Urothelium cell line (cell line): ENCODE results near the gene SLC46A1.

Source experiments
- DNase-seq: peaks from one replicate; pipeline ENCODE4 v3.0.0; 2011; ENCODE audit warnings: low spot score, mixed read lengths
- FAIRE-seq: peaks from 2 replicates; lab custom pipeline; 2011; peaks lifted over from hg19 to GRCh38; lab: Jason Lieb, UNC

Gene SLC46A1

GRCh38 chr17:28385037-28385400, 21.0 kb downstream of the SLC46A1 start:
- no peak for FAIRE-seq

GRCh38 chr17:28384281-28385036, 21.6 kb downstream of the SLC46A1 start:
- DNase-seq (no peak), FAIRE-seq (no peak)

More at GRCh38 chr17:28385037-28385400, 21.0 kb downstream of the SLC46A1 start:
- DNase-seq = no peak

- FAIRE-seq (no peak), DNase-seq (no peak)
Observed at GRCh38 chr17:28381141-28381825, 24.7 kb downstream of the SLC46A1 start.

- DNase-seq (peak; percentile 29), FAIRE-seq (no peak)
Observed at GRCh38 chr17:28379814-28380801, 25.9 kb downstream of the SLC46A1 start.

- FAIRE-seq (no peak), DNase-seq (no peak)
Observed at GRCh38 chr17:28372945-28373274, 33.1 kb downstream of the SLC46A1 start.

DNA sequence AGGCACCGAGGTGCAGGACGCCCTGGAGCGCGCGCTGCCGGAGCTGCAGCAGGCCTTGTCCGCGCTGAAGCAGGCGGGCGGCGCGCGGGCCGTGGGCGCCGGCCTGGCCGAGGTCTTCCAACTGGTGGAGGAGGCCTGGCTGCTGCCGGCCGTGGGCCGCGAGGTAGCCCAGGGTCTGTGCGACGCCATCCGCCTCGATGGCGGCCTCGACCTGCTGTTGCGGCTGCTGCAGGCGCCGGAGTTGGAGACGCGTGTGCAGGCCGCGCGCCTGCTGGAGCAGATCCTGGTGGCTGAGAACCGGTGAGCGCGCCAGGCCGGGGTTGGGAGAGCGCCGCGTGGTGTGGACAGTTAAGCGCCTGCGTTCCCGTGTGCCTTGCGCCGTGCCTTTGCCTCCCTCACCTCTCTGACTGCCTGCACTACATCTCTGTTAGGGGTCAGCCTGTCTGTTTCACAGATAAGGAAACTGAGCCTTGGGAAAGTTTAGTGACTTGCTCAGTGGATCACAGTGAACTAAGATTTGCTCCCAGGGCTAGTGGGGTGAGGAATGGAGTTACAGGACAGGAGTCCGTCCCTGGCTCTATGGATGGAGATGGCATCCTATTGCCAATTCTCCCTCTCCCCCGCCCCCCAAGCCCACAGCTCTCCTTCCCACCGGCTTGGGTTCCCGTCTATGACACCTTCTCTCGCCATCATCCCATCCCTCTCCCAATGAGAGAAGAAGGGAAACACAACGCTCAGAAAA, 33.6 kb downstream of the SLC46A1 start:
- FAIRE-seq = no peak

DNA sequence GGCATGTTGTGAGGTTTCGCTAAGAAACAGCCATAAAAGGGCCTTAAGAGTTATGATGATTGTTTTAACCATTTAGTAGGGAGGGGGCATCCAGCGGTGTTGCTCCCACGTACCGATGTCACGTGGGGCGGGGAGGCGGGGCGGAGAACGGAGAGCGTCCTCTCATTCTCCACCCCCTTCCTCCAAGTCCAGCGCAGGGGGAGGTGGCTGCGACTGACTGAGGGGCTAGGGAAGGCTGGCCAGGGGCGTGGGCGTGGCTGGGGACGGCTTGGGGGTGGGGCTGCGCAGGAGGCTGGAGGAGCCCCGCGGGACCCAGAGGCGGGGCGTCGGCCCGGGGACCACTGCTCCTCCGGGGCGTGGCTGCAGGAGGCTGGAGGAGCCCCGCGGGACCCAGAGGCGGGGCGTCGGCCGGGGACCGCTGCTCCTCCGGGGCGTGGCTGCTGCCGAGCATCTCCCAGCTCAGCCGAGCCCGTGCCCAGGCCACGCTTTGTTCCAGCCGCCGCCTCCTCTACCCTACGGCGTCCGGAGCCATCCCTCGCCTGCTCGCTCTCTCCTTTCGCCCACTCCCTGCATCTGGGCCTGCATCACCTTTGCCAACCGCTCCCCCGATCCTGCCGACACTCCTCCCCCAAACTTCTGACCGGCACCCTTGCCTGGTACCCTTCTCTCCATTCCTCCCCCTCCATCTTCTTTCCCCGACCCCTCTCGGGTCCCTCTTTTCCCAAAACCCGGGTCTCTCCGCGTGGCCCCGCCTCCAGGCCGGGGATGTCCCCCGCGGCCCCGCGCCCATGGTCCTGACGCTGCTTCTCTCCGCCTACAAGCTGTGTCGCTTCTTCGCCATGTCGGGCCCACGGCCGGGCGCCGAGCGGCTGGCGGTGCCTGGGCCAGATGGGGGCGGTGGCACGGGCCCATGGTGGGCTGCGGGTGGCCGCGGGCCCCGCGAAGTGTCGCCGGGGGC, 34.5 kb downstream of the SLC46A1 start, which contains the start of gene SARM1:
Gene SARM1, plus strand, starts transcription at position 450 of the 958 bp plus-strand sequence. Its CDS starts 339 bp downstream, at position 789.
- DNase-seq (peak; percentile 79), FAIRE-seq (no peak)

More for the DNA sequence above, 33.6 kb downstream of the SLC46A1 start:
- no peak for DNase-seq

DNA sequence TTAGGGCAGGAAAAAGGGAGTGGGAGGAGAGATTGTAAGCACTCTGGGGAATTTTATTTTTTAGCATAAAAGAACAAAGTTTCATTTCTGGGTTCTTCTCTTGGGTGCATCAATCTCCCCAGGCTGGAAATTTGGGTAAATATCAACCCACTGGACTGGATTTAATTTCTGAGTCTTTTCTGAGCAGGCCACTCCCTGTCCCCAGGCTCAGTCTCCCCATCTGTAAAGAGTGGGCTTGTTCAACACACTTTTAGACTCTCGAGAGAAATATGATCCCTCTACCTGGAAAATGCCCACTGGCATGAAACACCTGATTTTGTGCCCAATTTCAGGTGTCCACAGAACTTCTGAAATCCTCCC, 35.3 kb downstream of the SLC46A1 start:
- FAIRE-seq = no peak

DNA sequence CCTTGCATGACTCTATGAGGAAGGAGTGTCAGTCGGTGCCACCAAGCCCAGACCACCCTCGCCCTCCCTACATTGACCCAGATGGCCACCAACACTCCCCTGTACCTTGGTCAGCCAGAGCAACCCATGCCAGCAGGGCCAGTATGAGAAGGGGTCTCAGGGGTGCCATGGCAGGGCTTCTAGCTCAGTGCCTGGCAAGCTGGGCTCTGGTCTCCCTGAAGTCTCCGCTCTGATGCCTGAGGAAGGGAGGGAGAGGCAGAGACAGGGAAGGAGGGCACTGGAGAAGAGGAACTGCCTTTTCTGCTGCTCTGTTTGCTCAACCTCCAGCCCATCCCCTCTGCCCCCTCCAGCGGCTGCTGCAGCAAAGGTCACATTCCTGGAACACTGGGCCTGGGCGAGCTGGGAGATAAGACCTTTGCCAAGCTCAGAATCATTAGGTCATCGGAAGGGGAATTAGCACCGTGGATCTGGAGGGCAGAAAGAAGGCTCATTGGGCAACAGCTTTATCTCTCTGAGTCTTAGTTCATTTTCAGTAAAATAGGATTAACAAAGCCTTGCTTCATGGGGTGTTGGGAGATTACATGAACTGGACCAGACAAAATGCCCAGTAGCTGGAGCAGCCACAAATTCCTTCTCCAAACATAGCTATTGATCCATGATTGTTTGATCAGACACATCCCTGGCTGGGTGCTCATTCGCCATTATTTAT, 35.8 kb downstream of the SLC46A1 start, which contains the start of gene VTN:
Gene VTN, minus strand, starts transcription at position 273 of the 709 bp plus-strand sequence. Its CDS starts 104 bp downstream, at position 169.
- FAIRE-seq (no peak), DNase-seq (no peak)

More for the DNA sequence above, 35.3 kb downstream of the SLC46A1 start:
- no peak for DNase-seq

DNA sequence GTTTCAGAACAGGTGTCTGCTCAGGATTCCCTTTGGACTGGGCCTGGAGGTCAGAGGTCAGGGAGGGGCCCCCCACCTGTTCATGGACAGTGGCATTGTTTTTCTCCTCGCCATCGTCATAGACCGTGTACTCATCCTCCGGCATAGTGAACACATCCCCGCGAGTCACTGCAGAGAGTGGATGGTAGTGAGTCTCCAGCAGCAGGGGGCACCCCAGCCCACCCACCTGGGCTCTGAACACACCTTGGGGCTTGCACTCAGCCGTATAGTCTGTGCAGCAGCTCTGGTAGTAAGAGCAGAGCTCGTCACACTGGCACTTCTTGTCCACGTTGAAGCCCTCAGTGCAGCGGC, 36.4 kb downstream of the SLC46A1 start:
- FAIRE-seq (no peak), DNase-seq (no peak)

DNA sequence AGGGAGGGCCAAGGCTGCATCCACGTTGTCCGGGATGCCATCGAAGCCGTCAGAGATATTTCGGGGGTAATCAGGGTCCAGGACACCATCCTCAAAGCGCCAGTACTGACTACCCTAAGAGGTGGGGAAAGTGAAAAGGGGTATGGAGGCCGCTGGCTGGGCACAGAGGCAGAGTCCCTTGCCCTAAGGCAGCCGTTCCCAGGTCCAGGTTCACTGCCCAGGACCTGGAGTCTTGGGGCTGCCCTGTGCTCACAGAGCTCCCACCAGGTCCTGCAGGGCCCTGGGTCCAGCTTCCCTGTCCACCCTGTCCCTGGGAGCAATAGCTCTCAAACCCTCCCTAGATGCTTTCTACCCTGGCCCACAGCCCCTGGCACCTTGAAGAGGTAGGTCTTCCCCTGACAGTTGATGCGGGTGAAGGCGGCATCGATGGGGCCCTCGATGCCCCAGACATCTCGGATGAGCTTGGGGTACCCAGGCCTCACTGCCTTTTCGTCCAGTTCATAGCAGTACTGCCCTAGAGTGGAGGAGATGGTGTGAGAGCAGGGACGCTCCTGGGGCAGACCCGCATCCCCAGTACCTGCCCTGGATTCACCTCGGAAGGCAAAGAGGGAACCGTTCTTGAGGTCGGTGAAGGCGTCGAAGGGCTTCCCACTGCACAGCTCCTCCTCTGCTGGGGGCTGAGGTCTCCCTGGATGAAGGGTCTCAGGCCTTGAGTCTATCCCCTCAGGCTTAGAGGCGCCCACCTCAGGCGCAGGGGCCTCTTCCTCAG, 36.9 kb downstream of the SLC46A1 start:
- FAIRE-seq = no peak
- no peak for DNase-seq

DNA sequence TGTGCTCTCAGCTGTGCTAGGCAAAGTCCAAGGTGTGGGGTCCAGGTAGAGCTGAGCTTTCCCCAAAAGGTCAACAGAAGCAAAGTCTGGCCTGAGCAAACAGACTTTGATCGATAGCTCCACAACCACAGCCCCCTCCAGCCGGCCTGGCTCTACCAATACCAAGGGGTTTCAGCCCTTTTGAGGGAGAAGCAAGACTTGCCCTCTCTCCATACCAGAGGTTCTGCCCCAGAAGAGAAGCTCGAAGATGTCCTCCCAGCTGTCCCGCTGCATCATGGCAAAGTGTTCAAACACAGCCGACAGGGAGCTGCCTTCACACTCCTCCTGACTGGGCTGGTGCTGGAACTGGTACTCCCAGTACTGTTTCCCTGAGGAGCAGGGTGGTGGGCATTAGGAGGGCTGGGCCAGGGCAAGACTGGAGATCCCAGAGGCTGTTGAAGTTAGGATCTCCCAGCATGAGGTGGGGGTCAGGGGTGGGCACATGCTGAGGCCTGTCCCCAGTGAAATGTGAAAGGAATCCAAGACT, 37.6 kb downstream of the SLC46A1 start:
- FAIRE-seq = no peak
- DNase-seq = no peak

DNA sequence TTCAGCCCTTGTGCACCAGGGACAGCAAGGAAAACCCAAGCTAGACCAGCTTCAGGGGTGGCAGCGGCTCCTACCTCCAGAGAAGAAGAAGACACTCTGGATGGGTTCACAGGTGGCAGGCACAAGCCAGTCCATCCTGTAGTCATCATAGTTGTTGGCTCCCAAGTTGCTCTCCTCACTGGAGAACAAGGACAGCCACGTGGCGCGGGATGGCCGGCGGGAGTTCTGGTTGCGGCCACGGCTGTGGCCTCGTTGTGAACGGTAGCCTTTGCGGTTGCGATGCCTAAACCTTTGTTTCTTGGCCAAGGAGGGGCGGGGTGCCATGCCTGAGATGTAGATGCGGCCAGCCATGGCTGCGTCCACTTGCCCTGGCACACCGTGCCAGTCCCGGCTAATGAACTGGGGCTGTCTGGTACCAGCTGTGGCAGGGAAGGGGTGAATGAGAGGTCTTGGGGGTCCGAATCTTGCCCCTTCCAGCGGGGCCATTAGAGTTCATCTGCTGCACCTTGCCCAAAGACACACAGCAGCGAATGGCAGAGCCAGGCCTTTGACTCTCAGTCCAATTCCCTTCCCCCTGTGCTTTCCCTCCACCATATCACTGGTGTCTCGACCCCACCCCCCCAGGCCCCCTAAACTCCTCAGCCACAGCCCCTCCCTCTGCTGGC, 38.2 kb downstream of the SLC46A1 start:
- DNase-seq (no peak), FAIRE-seq (no peak)

- DNase-seq = no peak
- FAIRE-seq = no peak
Observed at GRCh38 chr17:28366605-28367004, 39.4 kb downstream of the SLC46A1 start.

- DNase-seq (no peak), FAIRE-seq (no peak)
Observed at GRCh38 chr17:28365487-28365886, 40.5 kb downstream of the SLC46A1 start.

GRCh38 chr17:28364665-28365363, 41.2 kb downstream of the SLC46A1 start, which contains the start of gene SEBOX:
SEBOX (minus strand) TSS chr17:28365199; CDS start chr17:28365151, 48 bp downstream.
- DNase-seq (no peak), FAIRE-seq (no peak)
